HG02938 (cell line): ENCODE measurements around the gene TGM6.
"Not testable (repeated sequence)": the region's sequence is repeated elsewhere in the genome, so short reads cannot be mapped to it uniquely, and the experiment has no call there.

ENCODE experiments used
- ATAC-seq: cut with Tn5 transposase; IDR thresholded peaks from one replicate; pipeline ENCODE4 v1.9.1; 2021; ENCODE audit warnings: mild to moderate bottlenecking, moderate library complexity; ENCODE audit not compliant: unreplicated experiment

TGM6 gene

DNA sequence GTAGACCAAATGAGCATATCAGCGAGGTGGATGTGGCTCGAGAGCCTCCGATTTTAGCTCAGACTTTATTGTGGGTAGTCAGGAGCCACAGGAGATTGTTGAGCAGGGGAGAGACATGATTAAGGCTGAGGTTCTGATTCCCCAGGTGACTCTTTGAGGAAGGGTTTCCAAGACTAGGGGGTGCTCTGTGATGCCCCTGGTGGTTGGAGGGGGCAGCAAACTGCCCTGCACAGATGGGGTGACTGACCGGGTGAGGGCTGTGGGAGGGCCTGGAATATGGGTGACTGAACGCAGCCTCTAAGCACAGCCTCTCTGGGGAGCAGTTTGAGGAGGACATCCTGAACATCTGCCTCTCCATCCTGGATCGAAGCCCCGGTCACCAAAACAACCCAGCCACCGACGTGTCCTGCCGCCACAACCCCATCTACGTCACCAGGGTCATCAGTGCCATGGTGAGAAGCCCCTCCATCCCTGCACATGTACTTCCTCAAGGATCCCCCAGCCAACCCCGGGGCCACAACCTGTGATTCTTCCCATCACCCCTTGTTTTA is 17.0 kb downstream of the TGM6 start:
- no peak for ATAC-seq

DNA sequence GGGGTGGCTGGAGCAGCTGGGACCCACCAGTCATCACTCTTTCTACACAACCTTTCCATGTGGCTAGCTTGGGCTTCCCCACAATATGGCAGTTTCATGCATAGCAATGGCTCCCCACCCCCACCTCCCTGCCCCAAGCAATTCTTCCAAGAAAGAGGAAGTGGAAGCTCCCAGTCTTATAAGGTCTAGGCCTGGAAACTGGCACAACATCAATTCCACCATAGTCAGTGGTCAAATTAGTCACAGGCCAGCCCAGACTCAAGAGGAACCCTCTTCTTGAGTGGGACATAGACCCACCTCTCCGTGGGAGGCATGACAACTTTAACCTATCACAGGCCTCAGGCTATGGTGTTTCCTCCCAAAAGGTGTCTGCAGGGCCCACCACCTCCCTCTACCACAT is 17.7 kb downstream of the TGM6 start:
- ATAC-seq = no peak

DNA sequence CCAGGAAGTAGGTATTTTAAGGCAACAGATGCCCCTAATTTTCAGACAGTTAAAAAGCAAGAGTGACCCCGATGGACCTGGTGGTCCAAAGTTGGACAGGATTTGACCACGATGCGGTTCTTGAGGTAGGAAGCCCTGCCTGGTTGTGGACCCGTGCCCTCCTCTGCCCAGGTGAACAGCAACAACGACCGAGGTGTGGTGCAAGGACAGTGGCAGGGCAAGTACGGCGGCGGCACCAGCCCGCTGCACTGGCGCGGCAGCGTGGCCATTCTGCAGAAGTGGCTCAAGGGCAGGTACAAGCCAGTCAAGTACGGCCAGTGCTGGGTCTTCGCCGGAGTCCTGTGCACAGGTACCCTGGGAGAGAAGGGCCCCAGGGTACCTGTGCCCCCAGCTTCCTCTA is 18.7 kb downstream of the TGM6 start:
- no peak for ATAC-seq

DNA sequence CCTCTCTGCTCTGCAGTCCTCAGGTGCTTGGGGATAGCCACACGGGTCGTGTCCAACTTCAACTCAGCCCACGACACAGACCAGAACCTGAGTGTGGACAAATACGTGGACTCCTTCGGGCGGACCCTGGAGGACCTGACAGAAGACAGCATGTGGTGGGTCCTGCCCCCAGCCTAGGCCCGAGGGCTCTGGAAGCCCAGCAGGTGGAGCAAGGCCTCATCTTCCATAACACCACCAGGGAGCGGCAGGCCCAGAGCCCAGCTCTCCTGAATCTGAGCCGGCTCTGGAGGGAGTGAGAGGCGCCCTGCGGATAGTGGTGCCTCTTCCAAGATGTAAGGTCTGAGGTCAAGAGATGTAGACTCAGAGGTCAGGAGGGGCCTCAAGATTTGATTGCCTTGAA is 19.6 kb downstream of the TGM6 start:
- no peak for ATAC-seq

DNA sequence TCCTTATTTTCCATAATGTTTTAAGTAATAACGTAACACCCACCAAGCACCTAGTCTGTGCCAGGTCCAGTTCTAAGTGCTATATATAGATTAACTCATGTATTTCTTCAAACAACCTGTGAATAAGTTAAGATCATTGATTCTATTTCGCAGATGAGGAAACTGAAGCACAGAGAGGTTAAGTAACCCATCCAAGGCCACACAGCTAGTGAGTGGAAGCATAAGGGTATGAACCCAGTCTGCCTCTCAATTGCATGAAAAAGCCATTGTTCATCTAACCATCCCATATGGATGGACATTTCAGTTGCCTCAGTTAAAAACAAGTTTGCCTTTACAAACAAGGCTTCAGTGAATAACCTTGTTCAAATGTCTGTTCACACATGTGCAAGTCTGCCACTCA is 20.8 kb downstream of the TGM6 start:
- no peak for ATAC-seq

DNA sequence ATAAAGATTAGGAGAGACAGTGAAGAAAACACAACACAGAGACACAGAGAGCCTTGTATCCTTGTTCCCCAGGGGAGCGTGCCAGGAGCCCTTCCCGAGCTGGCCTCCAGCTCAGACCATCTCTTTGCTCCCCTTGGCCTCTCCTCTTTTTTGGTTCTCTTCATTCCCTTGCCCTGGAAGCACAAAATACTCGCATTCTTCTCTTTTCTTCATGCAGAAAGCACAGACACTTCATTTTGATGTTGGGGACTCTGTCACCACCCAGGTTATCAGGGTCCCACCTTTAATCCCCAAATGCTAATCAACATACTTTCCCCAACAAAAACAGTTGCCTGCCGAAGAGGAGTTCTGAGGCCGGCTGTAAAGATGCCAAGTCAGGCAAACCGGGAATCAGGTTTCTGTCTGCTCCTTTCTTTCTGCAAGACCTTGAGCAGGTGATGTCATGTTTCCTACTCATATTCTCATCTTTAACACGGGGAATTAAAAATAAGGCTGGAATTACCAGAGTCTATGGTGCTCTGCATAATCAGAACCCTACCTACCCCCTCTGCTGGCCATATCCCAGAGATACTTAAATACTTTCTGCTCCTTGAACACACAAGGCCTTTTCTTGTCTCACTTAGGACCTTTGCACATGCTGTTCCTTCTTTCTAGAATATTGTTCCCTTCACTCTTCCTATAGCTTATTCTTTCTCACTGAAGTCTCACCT is 21.7 kb downstream of the TGM6 start:
- no peak for ATAC-seq

DNA sequence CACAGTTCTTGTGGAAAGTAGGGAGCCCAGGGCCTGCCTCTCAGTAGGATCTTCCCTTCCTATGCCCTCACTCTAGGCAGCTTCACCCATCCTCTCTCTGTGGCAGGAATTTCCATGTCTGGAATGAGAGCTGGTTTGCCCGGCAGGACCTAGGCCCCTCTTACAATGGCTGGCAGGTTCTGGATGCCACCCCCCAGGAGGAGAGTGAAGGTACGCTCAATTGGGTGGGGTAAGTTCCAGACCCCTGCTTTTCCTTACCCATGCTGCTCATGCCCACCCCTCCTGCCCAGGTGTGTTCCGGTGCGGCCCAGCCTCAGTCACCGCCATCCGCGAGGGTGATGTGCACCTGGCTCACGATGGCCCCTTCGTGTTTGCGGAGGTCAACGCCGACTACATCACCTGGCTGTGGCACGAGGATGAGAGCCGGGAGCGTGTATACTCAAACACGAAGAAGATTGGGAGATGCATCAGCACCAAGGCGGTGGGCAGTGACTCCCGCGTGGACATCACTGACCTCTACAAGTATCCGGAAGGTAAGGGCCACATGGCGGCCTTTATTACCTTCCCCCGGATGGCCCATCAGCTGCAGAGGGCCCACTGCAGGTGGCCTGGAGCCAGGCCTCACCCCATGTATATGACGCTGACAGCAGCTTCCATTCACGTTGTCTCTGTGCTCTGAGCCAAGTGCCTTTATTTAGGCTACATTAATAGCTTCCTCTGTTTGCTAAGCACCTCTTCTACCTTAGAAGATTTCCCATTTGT is 22.8 kb downstream of the TGM6 start:
- ATAC-seq = no peak

DNA sequence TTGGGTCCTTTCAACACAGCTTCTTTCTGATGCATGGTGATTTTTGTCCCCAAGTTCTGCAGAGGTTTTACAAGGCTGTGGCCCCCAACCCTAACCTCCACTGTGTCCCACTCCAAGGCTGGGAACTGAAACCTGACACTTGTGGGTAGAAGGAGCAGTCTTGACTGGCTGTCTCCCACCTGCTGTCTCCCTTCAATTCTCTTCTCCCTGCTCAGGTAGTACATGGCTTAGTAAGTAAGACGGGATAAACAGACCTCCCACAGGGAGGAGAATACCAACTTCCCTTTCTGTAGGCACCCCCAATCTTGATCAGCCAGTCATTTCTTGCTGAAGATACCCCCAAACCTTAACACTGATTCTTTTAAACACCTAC is 25.0 kb downstream of the TGM6 start:
- ATAC-seq = no peak

DNA sequence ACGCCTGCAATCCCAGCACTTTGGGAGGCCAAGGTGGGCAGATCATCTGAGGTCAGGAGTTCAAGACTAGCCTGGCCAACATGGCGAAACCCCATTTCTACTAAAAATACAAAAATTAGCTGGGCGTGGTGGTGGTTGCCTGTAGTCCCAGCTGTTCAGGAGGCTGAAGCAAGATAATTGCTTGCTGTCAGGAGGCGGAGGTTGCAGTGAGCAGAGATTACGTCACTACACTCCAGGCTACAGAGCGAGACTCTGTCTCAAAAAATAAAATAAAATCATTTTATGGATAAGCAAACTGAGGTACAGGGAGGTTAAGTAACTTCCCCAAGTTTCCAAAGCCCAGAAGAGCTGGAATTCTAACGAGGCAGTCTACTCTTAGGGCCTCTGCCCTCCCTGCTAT is 26.7 kb downstream of the TGM6 start:
- not testable (repeated sequence) for ATAC-seq

DNA sequence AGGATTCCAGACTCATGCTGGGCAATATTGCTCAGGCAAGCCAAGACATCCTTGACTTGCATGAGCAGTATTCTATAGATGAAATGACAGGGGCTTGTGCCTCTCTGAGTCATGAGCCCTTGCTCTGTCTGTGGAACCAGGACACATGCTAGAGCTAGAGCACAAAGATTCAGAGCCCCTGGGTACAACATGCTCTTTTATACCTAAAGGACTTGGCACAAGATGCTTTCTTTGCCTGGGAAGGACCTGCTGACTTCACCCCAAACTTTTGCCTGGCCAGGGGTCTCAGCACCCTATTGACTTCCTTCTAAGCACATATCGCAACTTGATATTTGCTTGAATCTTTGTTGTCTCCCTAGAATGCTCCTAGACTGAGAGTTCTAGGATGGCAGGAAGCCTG is 27.4 kb downstream of the TGM6 start:
- ATAC-seq = no peak

DNA sequence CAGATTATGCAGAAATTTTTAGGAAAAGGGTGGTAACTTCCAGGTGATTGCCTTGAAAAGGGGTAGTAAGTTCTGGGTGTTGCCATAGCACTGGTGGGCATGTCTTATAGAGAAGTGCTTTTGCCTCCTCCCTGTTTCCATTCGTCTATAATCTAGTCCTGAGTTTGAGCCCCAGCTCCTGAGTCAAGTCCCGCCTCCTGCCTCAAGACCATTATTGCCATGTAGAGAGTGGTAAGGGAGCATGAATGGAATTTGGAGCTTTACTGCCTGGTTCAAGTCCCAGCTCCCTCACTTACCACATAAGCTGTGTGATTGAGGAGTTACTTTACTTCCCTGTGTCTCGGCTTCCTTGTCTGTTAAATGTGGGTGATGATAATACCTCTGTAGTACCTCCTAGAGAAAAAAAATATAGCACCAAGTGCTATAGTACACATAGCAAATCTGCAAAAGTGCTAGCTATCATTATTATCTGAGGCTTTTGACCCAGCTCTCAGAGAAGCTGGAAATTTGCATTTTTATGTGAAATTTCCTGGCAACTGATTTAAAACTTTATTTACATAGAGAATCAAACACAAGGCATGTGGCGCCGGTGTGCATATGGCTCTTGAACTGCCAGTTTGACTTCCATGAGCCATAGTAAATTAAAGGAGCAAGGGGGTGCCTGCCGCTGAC is 36.0 kb downstream of the TGM6 start:
- ATAC-seq = no peak

DNA sequence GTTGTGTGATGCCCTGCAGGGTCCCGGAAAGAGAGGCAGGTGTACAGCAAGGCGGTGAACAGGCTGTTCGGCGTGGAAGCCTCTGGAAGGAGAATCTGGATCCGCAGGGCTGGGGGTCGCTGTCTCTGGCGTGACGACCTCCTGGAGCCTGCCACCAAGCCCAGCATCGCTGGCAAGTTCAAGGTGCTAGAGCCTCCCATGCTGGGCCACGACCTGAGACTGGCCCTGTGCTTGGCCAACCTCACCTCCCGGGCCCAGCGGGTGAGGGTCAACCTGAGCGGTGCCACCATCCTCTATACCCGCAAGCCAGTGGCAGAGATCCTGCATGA is 36.5 kb downstream of the TGM6 start:
- no peak for ATAC-seq

DNA sequence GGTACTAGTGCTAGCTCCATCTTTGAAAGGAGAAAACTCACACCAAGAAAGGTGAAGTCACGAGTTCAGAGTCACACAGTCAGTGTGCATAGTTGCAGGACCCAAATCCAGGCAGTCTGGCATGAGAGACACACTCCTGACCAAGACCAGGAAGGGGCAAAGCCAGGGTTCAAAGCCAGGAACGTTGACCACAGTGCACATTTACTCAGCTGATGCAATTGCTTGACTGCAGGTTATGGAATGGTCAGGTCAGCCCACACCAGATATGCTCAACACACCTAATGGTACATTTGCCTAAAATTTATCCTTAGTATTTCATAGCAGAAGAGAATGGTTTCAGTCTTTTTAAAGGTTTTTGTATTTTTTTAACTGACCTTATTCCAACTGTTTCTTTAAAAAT is 37.7 kb downstream of the TGM6 start:
- ATAC-seq = no peak

DNA sequence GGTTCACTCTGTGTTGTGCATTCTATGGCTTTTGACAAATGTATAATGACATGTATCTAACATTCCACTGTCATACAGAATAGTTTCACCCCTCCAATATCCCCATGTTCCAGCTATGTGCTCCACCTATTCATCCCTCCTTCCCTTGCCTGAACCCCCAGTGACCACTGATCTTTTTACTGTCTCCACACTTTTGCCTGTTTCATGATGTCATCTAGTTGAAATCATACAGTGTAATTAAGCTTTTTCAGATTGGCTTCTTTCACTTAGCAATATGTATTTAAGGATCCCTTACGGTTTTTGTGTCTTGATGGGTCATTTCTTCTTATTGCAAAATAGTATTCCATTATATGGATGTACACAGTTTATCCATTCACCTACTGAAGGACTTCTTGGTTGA is 39.8 kb downstream of the TGM6 start:
- no peak for ATAC-seq

DNA sequence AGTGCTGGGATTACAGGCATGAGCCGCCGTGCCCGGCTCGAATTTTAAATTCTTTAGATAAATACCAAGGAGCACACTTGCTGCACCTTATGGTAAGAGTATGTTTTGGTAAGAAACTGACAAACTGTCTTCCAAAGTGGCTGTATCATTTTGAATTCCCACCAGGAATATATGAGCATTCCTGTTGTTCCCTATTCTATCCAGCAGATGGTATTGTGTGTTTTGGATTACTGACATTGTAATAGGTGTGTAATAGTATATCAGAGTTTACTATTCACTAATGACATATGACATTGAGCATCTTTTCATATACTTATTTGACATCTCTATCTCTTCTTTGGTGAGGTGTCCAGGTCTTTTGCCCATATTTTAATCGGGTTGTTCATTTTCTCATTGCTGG is 40.5 kb downstream of the TGM6 start:
- ATAC-seq = no peak

DNA sequence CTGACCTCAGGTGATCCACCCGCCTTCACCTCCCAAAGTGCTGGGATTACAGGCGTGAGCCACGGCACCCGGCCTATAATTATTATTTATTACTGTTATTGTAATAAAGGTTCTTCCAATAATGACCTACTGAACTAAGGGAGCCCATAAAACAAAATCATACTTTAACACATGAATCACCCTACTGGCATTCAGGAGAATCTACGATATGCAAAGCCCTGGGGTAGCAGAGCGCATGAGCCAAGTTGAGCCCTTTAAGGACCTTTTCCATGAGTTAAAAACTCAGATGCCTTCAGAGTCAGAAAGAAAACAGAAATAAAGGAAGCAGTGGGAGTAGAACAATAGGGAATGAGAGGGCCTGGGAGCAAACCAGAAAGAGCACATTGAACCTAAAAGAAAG is 48.4 kb downstream of the TGM6 start:
- no peak for ATAC-seq

DNA sequence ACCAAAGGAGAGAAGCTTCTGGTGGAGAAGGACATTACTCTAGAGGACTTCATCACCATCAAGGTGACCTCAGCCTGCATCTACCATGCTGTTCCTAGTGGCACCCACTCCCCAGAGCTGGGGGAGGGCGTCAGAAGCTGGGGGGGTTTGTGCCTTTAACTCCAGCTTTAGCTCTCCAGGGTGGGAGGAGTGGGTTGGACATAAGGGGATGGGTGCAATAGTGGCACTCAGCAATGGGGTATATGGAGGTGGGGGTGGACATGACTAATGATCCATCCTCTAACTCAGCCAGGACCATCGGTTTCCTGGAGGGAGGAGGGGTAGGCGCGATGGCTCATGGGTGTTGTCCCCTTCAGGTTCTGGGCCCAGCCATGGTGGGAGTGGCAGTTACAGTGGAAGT is 49.8 kb downstream of the TGM6 start:
- no peak for ATAC-seq

DNA sequence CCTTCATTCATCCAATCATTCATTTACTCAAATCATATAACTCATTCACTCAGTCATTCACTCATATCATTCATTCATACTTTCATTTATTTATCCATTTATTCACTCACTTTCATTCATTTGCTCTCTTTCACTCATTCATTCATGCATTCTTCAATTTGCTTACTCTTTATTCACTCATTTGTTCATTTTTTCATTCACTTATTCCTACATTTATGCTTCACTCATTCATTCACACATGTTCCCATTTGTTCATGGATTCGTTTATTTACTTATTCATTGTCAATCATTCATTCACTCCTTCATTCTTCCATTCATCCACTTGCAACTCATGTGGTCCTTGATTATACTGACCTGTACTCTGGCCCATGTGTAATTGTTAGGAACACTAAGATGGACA is 50.5 kb downstream of the TGM6 start:
- no peak for ATAC-seq

DNA sequence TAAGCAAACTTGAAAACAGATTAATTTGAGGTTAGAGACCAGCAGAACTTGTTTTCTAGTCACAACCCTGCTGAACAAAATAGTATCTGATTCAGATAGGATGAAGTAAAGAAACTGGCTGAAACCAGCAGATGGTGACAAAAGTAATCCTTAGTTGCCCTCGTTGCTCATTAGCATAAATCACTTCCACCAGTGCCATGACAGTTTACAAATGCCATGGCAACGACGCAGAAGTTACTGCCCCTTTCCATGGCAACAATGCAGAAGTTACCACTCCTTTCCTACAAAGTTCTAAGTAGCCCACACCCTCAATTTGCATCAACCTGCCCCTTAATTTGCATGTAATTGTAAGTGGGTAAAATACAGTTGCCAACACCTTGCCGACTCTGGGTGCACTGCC is 66.1 kb downstream of the TGM6 start:
- no peak for ATAC-seq

DNA sequence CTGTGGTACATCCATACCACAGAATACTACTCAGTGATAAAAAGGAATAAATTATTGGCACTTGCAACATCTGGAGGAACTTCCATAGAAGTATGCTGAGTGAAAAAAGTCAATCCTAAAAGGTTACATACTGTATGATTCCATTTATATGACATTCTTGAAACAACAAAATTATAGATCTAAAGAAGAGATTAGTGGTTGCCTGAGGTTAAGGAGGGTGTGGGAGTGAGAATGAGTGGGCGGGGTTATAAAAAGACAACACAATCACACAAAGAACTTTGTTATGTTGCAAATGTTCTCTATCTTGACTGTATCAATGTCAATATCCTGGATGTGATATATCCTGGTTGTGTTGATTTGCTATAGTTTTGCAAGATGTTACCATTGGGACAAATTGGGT is 68.7 kb downstream of the TGM6 start:
- no peak for ATAC-seq

DNA sequence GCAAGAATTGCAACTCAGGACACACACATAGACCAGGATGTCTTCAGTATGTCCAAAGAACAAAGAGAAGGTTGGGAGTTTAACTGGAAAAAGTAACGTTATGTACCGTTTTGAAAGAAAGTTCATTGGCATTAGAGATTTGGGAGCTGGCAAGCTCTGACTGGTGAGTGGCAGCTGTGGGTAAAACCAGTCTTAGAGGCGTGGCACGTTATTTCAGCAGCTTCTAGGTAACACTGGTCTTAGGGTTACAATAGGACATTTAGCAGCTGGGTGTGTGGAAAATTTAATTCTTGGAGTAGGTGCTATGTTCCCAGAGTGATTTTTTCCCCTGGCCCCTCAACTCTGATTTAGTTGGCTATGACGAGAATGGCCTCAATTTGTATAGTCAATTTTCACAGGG is 70.7 kb downstream of the TGM6 start:
- no peak for ATAC-seq
